Neuronal stem cell (in vitro differentiated cells): ENCODE measurements around the gene LMO2.

ENCODE experiments used
- DNase-seq: peaks from one replicate; pipeline ENCODE4 v3.0.0-alpha.2; 2013; ENCODE audit warnings: low spot score
- H2AFZ ChIP-seq: one replicate; pipeline ENCODE4 v1.6.1; 2013; ENCODE audit warnings: mild to moderate bottlenecking, low read length, inconsistent platforms
- H2AK5ac ChIP-seq: 2 replicates; pipeline ENCODE4 v1.6.1; 2013; ENCODE audit warnings: low read depth, mild to moderate bottlenecking, inconsistent platforms, low read length, moderate library complexity, mixed read lengths
- H2BK120ac ChIP-seq: 2 replicates; pipeline ENCODE4 v1.6.1; 2013; ENCODE audit warnings: low read depth, mild to moderate bottlenecking, inconsistent platforms, low read length, moderate library complexity, mixed read lengths
- H2BK12ac ChIP-seq: one replicate; pipeline ENCODE4 v1.6.1; 2013; ENCODE audit warnings: low read length, inconsistent platforms
- H2BK15ac ChIP-seq: 2 replicates; pipeline ENCODE4 v1.6.1; 2013; ENCODE audit warnings: mild to moderate bottlenecking, low read length, inconsistent platforms, mixed read lengths
- H2BK5ac ChIP-seq: one replicate; pipeline ENCODE4 v1.6.1; 2013; ENCODE audit warnings: inconsistent platforms, mild to moderate bottlenecking, low read length, moderate library complexity
- H3K14ac ChIP-seq: one replicate; pipeline ENCODE4 v1.6.1; 2013; ENCODE audit warnings: low read length, inconsistent platforms
- H3K18ac ChIP-seq: 2 replicates; pipeline ENCODE4 v1.6.1; 2013; ENCODE audit warnings: low read length, inconsistent platforms
- H3K23ac ChIP-seq: 2 replicates; pipeline ENCODE4 v1.6.1; 2013; ENCODE audit warnings: low read depth, mild to moderate bottlenecking, mixed read lengths, low read length, inconsistent platforms; ENCODE audit not compliant: poor library complexity
- H3K27ac ChIP-seq: replicated peaks from 3 replicates; pipeline ENCODE4 v1.5.1; 2013; ENCODE audit warnings: low read length, inconsistent platforms
- H3K27me3 ChIP-seq, 3 experiments: 2 replicates each; pipeline ENCODE4 v1.6.1; 2013; ENCODE audit warnings: low read length in 3 of 3, mild to moderate bottlenecking in 2 of 3, inconsistent platforms in 1 of 3, low read depth in 1 of 3, mixed read lengths in 1 of 3, moderate library complexity in 1 of 3; ENCODE audit not compliant: control insufficient read depth in 3 of 3, insufficient read depth in 3 of 3
- H3K36me3 ChIP-seq, 2 donors: replicated peaks in 1 of 2; 2 replicates each; pipeline ENCODE4 v1.6.1; 2013; ENCODE audit warnings: low read length in 2 of 2; ENCODE audit not compliant: control insufficient read depth in 2 of 2, insufficient read depth in 2 of 2
- H3K4ac ChIP-seq: 2 replicates; pipeline ENCODE4 v1.6.1; 2013; ENCODE audit warnings: inconsistent platforms, mild to moderate bottlenecking, low read length, moderate library complexity
- H3K4me1 ChIP-seq, 2 donors: 1 replicate in 1 of 2; 2 replicates in 1 of 2; pipeline ENCODE4 v1.6.1; 2013; ENCODE audit warnings: low read length in 2 of 2, low read depth in 1 of 2; ENCODE audit not compliant: control insufficient read depth in 2 of 2, insufficient read depth in 1 of 2
- H3K4me2 ChIP-seq: one replicate; pipeline ENCODE4 v1.6.1; 2013; ENCODE audit warnings: mild to moderate bottlenecking, low read length, inconsistent platforms; ENCODE audit not compliant: insufficient read depth, poor library complexity, severe bottlenecking
- H3K4me3 ChIP-seq, 2 donors: 2 replicates each; pipeline ENCODE4 v1.5.1; 2013; ENCODE audit warnings: low read length in 2 of 2, mild to moderate bottlenecking in 2 of 2, inconsistent platforms in 1 of 2, moderate library complexity in 1 of 2
- H3K79me1 ChIP-seq: one replicate; pipeline ENCODE4 v1.6.1; 2013; ENCODE audit warnings: low read depth, mild to moderate bottlenecking, inconsistent platforms, low read length, moderate library complexity
- H3K9ac ChIP-seq: one replicate; pipeline ENCODE4 v1.6.1; 2013; ENCODE audit warnings: mild to moderate bottlenecking, low read depth, low read length, inconsistent platforms; ENCODE audit not compliant: poor library complexity
- H3K9me3 ChIP-seq, 2 donors: replicated peaks in 1 of 2; 2 replicates each; pipeline versions ENCODE3 to v1.6.1; 2013; ENCODE audit warnings: low read length in 2 of 2, mild to moderate bottlenecking in 2 of 2, inconsistent platforms in 1 of 2, low read depth in 1 of 2, mixed read lengths in 1 of 2, moderate library complexity in 1 of 2; ENCODE audit not compliant: control insufficient read depth in 2 of 2, insufficient read depth in 1 of 2
- H4K8ac ChIP-seq: one replicate; pipeline ENCODE4 v1.6.1; 2013; ENCODE audit warnings: low read depth, mild to moderate bottlenecking, inconsistent platforms, low read length, moderate library complexity
- H4K91ac ChIP-seq: one replicate; pipeline ENCODE4 v1.6.1; 2013; ENCODE audit warnings: low read length, low read depth, mild to moderate bottlenecking, inconsistent platforms; ENCODE audit not compliant: poor library complexity
- WGBS, 2 donors: extraction: QIAGEN DNeasy Blood & Tissue Kit; methylation state at CpG; one replicate each; pipeline ENCODE4 v1.1.7; 2013; ENCODE audit warnings: missing lambda C conversion rate in 2 of 2, mixed read lengths in 1 of 2; ENCODE audit not compliant: insufficient read length in 2 of 2, insufficient replicate concordance in 1 of 2; ENCODE audit errors: extremely low coverage in 2 of 2; 5-methylcytosine and 5-hydroxymethylcytosine counted together

Gene LMO2

DNA sequence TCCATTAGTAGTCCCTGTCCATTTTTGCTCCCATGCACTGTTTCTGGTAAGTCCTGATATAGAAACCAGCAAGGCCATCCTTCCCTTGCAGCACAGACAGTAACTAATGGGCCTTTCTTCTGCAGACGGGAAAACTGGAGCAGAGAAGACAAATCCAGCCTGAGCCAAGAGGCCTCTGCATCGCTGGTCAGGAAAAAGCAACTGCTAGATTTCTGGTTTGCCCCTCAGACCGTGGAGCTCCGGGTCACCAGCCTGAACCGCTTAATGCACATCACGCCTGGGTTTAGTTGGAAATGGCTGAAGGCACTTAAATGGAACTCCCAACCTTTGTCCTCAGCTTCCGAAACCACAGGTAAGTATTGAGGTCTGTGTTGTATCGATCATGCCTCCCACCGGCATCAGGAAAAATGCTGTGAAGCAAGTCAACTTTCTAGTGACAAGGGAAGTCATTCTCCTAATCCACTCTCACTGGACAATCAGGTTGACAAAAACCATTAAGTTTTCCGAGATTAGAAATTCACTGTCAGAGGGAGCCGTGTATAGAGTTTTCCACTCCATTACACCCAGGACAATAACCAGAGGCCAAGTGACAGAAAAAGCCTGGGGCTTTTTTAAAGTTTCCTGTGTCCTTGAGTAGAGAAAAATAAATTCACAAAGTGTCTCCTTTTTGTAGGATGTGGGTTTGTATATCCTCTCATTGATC, 14.8 kb upstream of the LMO2 start:
- DNase-seq: no peak
- no peak overlapping the region for H3K4me2 ChIP-seq
- no peak overlapping the region for H3K23ac ChIP-seq
- no peaks in the 10 kb centered on the region for H3K36me3 ChIP-seq
- no peaks in the 10 kb centered on the region for H3K9me3 ChIP-seq
- H3K18ac ChIP-seq: peak overlapping the region; percentile 20
- no peak overlapping the region for H2BK12ac ChIP-seq
- H4K91ac ChIP-seq: no peak overlapping the region
- H3K14ac ChIP-seq: no peak overlapping the region
- H4K8ac ChIP-seq: no peak overlapping the region
- H3K79me1 ChIP-seq: no peaks in the 10 kb centered on the region
- H3K9ac ChIP-seq: no peak overlapping the region
- no peak overlapping the region for H2BK5ac ChIP-seq
- H2BK120ac ChIP-seq: no peak overlapping the region
- peaks cover 2 to 12% of the 10 kb centered on the region in 2 donors for H3K4me1 ChIP-seq
- peak overlapping the region; percentile 50 for H3K27ac ChIP-seq
- H2AK5ac ChIP-seq: no peak overlapping the region
- H3K27me3 ChIP-seq: peaks cover 0 to 13% (median 0%) of the 10 kb centered on the region in 3 experiments
- no peak overlapping the region for H2BK15ac ChIP-seq
- no peak overlapping the region for H3K4ac ChIP-seq
- no CpG with 5 or more reads among the region's 11 CpGs for WGBS, 2 donors
- H2AFZ ChIP-seq: no peak overlapping the region
- H3K4me3 ChIP-seq: no peak overlapping the region

DNA sequence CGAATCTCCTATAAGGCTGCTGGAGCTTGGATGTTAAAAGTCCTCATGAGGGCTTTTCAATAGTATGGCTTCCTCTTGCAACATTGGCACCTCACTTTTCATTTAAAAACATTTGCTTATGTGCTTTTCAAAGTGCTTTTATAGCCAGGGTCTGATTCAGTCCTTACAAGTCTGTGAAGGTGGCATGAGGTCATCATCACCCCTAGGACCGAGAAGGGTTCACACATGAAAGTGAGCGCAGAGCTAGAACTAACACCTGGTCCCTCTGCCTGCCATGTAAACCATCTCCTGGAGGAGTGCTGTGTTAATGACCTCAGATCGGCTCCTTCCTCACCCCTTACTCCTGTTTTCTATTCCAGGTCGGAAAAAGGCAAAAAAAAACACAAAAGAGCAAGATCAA, 12.2 kb upstream of the LMO2 start:
- Histone ChIP-seq H3K4ac (no peak overlapping the region), H2BK120ac (no peak overlapping the region), H2BK15ac (no peak overlapping the region), H3K4me3 (no peak overlapping the region), H3K27ac (no peak overlapping the region), H3K79me1 (no peaks in the 10 kb centered on the region), H3K18ac (no peak overlapping the region), H2AK5ac (no peak overlapping the region), H3K9ac (no peak overlapping the region), H3K4me2 (no peak overlapping the region), H2BK5ac (no peak overlapping the region), H4K8ac (no peak overlapping the region), H3K9me3 (no peaks in the 10 kb centered on the region), H3K27me3 (peaks cover 0 to 17% (median 0%) of the 10 kb centered on the region in 3 experiments), H4K91ac (no peak overlapping the region), H3K4me1 (peaks cover 2 to 10% of the 10 kb centered on the region in 2 donors), H2BK12ac (no peak overlapping the region), H3K14ac (no peak overlapping the region), H3K36me3 (no peaks in the 10 kb centered on the region), H3K23ac (no peak overlapping the region), H2AFZ (no peak overlapping the region)
- DNase-seq: no peak
- WGBS, 2 donors: no CpG with 5 or more reads among the region's 5 CpGs

DNA sequence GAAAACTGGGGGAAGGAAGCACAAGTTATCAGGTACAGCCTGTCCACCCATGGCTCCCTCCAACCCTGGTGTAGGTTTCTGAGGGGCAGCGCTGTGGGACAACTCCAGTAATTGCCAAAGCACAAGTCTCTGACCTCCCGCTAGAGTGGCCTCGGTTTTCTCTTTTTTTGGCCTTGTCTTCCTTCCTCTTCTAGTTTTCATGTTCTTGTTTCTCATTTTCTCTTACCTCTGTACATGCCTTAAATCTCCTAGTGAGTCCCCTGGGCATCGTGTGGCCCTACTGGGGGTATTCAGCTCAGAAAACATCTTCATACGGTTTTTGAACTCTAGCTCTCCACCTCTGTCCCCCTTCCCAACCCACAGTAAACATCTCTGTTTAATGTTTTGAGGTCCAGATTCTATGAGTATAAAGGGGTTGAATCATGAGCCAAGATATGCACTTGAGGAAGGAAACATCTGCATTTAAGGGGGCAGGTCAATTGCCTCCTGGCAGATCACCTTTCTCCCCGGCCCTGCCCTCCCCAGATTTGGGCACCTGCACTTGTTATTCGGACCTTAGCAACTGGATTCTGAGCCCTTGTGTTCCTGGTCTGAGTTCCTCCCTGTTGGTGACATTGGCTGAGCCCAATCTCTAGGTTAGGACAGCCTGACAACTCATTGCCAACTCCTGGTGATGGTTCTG, 8.4 kb upstream of the LMO2 start:
- DNase-seq: no peak

DNA sequence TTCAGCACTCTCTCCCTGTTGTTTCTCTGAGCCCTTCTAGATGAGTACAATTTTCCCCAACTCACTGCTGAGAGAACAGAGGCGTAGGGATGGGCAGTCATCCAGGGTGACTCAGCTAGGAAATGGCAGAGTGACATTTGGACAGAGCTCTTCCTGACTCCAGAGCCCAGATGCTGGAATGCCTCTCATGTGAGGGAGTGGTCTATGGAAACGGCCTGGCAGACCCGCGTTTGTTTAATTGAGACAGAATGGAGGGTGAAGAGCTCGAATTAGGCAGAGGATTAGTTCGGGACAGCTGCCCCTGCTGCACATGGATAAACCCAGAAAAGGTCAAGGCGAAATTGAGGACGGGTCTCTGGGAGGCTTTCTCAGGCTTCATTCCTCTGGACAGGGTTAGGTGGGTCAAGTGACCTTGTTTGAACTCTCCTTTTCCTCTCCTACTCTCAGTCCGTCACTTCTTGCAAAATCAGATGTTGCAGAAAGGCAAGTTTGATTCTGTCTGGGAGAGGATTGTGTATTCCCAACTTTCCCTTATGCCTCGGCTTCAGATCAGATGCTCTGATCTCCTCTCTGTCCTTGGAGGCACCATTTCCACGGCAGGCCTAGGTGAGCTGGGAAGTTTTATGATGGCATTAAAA, 7.6 kb upstream of the LMO2 start:
- H2BK5ac ChIP-seq: no peak overlapping the region
- no peak overlapping the region for H3K23ac ChIP-seq

More for the DNA sequence above, 8.4 kb upstream of the LMO2 start:
- H4K91ac ChIP-seq: no peak overlapping the region
- no CpG with 5 or more reads among the region's 7 CpGs for WGBS, 2 donors
- H3K4ac ChIP-seq: no peak overlapping the region
- no peak overlapping the region for H2BK5ac ChIP-seq
- no peak overlapping the region for H3K23ac ChIP-seq
- H2BK12ac ChIP-seq: no peak overlapping the region
- no peaks in the 10 kb centered on the region for H3K36me3 ChIP-seq
- no peak overlapping the region for H2BK15ac ChIP-seq
- no peak overlapping the region for H3K9ac ChIP-seq
- no peak overlapping the region for H3K4me3 ChIP-seq
- peaks cover 2% of the 10 kb centered on the region in 2 donors for H3K4me1 ChIP-seq
- no peak overlapping the region for H2BK120ac ChIP-seq
- H4K8ac ChIP-seq: no peak overlapping the region
- H2AK5ac ChIP-seq: no peak overlapping the region
- no peak overlapping the region for H3K4me2 ChIP-seq
- no peaks in the 10 kb centered on the region for H3K9me3 ChIP-seq
- H3K27ac ChIP-seq: no peak overlapping the region
- no peak overlapping the region for H3K18ac ChIP-seq
- H3K14ac ChIP-seq: no peak overlapping the region
- peaks cover 0 to 24% (median 0%) of the 10 kb centered on the region in 3 experiments for H3K27me3 ChIP-seq
- H2AFZ ChIP-seq: no peak overlapping the region
- no peaks in the 10 kb centered on the region for H3K79me1 ChIP-seq

More for the DNA sequence above, 7.6 kb upstream of the LMO2 start:
- H2BK120ac ChIP-seq: no peak overlapping the region
- no peak overlapping the region for H2BK12ac ChIP-seq
- no peak overlapping the region for H2BK15ac ChIP-seq
- no peak overlapping the region for H4K91ac ChIP-seq
- H3K36me3 ChIP-seq: no peaks in the 10 kb centered on the region
- no peak for DNase-seq
- H3K4me3 ChIP-seq: no peak overlapping the region
- H3K27ac ChIP-seq: no peak overlapping the region
- H3K4ac ChIP-seq: no peak overlapping the region
- H4K8ac ChIP-seq: no peak overlapping the region
- no peak overlapping the region for H2AK5ac ChIP-seq
- H3K9me3 ChIP-seq: no peaks in the 10 kb centered on the region
- peaks cover 2% of the 10 kb centered on the region in 2 donors for H3K4me1 ChIP-seq
- H2AFZ ChIP-seq: no peak overlapping the region
- no peak overlapping the region for H3K4me2 ChIP-seq
- H3K79me1 ChIP-seq: no peaks in the 10 kb centered on the region
- H3K14ac ChIP-seq: no peak overlapping the region
- no CpG with 5 or more reads among the region's 11 CpGs for WGBS, 2 donors
- peaks cover 0 to 30% (median 0%) of the 10 kb centered on the region in 3 experiments for H3K27me3 ChIP-seq
- H3K18ac ChIP-seq: no peak overlapping the region
- no peak overlapping the region for H3K9ac ChIP-seq
